Measurements from ENCODE around the gene AANAT. TPM values are rescaled to one million over a fixed set of nuclear protein-coding genes. Genes with fewer than 3 reads are reported as not detected.

The AANAT gene
- total and polyA plus RNA-seq, 2 donors (not counting 3 experiments of a cell fraction or from before 2014, with no cell fraction given): not detected

GRCh38 chr17:76517638-76518038 is 50.2 kb downstream of the AANAT start:
- Histone ChIP-seq H3K27ac (ENCODE audit: insufficient read depth, low read depth, low read length) (no peak overlapping the region), H3K36me3 (ENCODE audit: control insufficient read depth in 2 of 2, extremely low read depth in 1 of 2, insufficient read depth in 2 of 2, low read length in 2 of 2) (no peaks in the 10 kb centered on the region), H3K4me1 (ENCODE audit: control insufficient read depth, extremely low read depth, insufficient read depth, low read length) (no peaks in the 10 kb centered on the region), H2AFZ (ENCODE audit: low read depth, low read length) (no peak overlapping the region), H3K4me3 (replicated peaks in 1 of 3; ENCODE audit: insufficient read depth in 1 of 3, low read depth in 1 of 3, low read length in 3 of 3) (no peak overlapping the region), H3K9me3 (replicated peaks; ENCODE audit: control insufficient read depth, insufficient read depth, low read length) (no peaks in the 10 kb centered on the region), H3K9me1 (replicated peaks; ENCODE audit: control insufficient read depth, extremely low read depth, insufficient read depth, low read length) (no peaks in the 10 kb centered on the region), H3K4me2 (ENCODE audit: insufficient read depth, low read length) (no peak overlapping the region), H4K20me1 (replicated peaks; ENCODE audit: control insufficient read depth, extremely low read depth, insufficient read depth, low read length) (no peaks in the 10 kb centered on the region), H3K27me3 (ENCODE audit: control insufficient read depth in 2 of 2, insufficient read depth in 2 of 2, low read length in 2 of 2) (no peaks in the 10 kb centered on the region), H3K9ac (replicated peaks; ENCODE audit: extremely low read depth, insufficient read depth, low read length) (no peak overlapping the region), H3K79me2 (ENCODE audit: control insufficient read depth, insufficient read depth, low read length) (no peaks in the 10 kb centered on the region)
- TF ChIP-seq JUN (IDR thresholded peaks at IDR 0.05; ENCODE audit: borderline replicate concordance, insufficient read depth, insufficient read length, low read depth) (no peak), CTCF (IDR thresholded peaks at IDR 0.05; ENCODE audit: extremely low read depth in 1 of 2, insufficient read depth in 1 of 2, low read depth in 1 of 2, low read length in 2 of 2) (no peak), EZH2 (IDR thresholded peaks at IDR 0.05; ENCODE audit: borderline replicate concordance, low read depth, low read length, severe bottlenecking) (no peak), GATA2 (IDR thresholded peaks at IDR 0.05; ENCODE audit: insufficient read depth, insufficient read length, low read depth, low read length) (no peak), FOS (IDR thresholded peaks at IDR 0.05; ENCODE audit: borderline replicate concordance, insufficient read depth, low read length) (no peak), POLR2A (IDR thresholded peaks at IDR 0.05; ENCODE audit: low read depth, low read length) (no peak), POLR2AphosphoS5 (IDR thresholded peaks at IDR 0.05; ENCODE audit: insufficient read depth, low read depth, low read length) (no peak), MYC (IDR thresholded peaks at IDR 0.05; ENCODE audit: low read depth, low read length) (no peak)
- TF ChIP-seq, protein P1, sequence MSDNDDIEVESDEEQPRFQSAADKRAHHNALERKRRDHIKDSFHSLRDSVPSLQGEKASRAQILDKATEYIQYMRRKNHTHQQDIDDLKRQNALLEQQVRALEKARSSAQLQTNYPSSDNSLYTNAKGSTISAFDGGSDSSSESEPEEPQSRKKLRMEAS (IDR thresholded peaks at IDR 0.05; ENCODE audit: insufficient read depth, insufficient read length): no peak
- CTCF ChIA-PET: interaction anchor here (0.6 to 1.6 kb wide), 5 partner anchors 11 to 423 kb away, joined by 3 to 6 read pairs (median 3); no protein-coding TSS in a partner anchor
- DNase-seq (ENCODE audit: low read depth, low spot score): no peak
- BruUV-seq (replicated peaks): no TSS peak
- FAIRE-seq: no peak
- intact Hi-C loops (cut with micrococcal nuclease) (no loop called here), dilution Hi-C loops (cut with MboI; ENCODE audit: extremely low pct_ligation_motif_present, low sequenced_read_pairs) (no loop called here)
- POLR2A ChIA-PET: no interaction called here

Data from endothelial cell of umbilical vein (primary cell).